HG03439 (cell line): Measurements from ENCODE around the gene ZNF683.
A peak's percentile ranks its signal among the peaks of the same experiment; 100 is the strongest.
"Not testable (repeated sequence)": the region's sequence is repeated elsewhere in the genome, so short reads cannot be mapped to it uniquely, and the experiment has no call there.

Experiments
- ATAC-seq: cut with Tn5 transposase; IDR thresholded peaks from one replicate; pipeline ENCODE4 v1.9.1; 2021; ENCODE audit warnings: mild to moderate bottlenecking, moderate library complexity; ENCODE audit not compliant: unreplicated experiment

The ZNF683 gene

DNA sequence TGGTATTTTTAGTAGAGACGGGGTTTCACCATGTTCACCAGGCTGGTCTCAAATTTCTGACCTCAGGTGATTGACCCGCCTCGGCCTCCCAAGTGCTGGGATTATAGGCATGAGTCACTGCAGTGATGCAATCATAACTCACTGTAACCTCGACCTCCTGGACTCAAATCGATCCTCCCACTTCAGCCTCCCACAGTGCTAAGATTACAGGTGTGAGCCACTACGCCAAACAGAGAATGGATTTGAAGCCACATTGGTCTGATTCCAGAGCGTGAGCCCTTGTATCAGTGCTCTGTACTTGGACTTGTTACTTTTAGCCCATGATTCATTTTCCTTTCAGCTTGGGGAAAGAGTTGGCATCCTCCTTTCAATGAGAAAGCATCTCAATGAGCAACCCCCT lies 14.9 kb upstream of the ZNF683 start:
- no peak for ATAC-seq

DNA sequence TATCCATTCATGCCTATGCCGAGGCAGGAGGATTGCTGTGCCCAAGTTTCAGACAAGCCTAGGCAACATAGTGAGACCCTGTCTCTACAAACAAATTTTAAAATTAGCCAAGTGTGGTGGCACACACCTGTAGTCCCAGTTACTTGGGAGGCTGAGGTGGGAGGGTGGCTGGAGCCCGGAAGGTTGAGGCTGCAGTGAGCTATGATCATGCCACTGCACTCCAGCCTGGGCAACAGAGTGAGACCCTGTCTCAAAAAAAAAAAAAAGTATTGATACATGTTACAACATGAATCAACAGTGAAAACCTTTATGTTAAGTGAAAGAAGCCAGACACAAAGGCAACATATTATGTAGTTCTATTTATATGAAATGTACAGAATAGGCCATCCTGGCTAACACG lies 12.5 kb upstream of the ZNF683 start:
- not testable (repeated sequence) for ATAC-seq

DNA sequence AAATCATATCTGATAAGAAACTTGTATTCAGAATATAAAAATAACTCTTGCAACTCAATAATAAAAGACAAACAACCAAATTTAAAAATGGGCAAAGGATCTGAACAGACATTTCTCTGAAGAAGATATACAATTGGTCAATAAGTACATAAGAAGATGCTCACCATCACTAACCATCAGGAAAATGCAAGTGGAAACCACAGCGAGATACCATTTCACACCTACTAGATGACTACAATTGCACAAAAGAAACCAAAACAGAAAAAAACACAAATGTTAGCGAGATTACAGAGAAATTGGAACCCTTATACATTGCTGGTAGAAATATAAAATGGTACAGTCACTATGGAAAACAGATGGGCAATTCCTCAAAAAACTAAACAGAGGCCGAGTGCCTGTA lies 11.5 kb upstream of the ZNF683 start:
- no peak for ATAC-seq

DNA sequence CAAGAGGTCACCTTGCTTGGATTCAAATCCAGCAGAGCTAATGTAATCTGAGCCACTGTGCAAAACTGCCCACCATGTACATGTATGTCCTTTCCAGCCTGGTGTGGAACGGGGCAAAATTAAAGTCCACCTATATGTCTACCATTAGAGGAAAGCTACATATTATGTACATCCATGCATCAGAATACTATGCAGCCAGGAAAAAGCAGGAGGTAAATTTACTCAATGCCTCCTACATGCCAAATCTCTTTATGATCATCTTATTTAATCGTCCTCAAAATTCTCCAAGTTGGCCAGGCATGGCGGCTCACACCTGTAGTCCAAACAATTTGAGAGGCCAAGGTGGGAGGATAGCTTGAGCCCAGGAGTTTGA lies 6.3 kb upstream of the ZNF683 start:
- no peak for ATAC-seq

DNA sequence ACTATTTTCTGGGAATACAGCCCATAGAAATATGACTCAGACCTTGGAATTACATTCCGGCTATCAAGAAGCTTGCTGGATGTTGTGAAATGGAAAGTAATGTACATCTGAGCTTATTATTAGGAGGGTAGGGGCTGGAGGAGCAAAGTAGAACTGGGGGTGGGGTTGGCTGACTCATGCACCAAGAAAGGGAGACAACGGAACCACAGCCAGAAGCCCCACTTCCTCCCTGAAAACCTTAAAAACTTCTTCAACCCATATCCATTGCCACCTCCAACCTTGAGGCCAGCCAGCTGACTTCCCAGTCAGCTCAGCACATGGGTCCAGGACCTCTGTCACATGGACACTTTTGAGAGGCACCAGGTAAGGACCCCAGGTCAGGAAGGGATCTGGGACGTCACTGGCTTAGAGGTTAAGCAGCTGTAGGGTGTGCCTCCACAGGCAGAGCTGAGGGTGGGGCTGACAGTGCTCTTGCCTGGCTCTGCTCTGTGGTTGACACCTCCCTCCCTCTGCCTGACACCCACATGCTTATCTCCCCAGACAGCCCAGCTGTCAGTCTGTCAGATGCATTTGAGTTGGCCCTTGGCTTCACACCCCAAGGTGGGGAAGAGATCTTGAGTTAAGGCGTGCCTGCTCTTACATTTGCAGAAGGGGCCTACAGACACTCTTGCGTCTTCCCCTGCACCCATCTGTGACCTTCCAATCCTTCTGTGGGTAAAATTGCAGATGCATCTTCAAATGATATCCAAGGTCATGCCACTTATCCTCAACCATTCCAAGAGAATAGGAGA lies 5.7 kb upstream of the ZNF683 start:
- ATAC-seq: peak; percentile 71

DNA sequence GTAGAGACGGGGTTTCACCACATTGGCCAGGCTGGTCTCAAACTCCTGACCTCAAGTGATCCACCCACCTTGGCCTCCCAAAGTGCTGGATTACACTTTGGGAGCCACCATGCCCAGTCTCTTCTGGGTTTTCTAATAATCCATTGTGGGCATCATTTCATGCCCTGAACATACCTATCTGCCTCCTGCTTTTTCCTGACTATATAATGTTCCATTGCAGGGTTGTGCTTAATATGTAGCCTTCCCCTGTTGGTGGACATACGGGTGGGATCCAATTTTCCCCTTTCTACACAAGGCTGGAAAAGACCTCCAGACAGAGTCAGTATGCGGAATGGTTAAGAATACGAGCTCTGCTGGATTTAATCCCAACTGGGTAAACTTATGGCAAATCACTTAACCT lies 3.5 kb upstream of the ZNF683 start:
- no peak for ATAC-seq

DNA sequence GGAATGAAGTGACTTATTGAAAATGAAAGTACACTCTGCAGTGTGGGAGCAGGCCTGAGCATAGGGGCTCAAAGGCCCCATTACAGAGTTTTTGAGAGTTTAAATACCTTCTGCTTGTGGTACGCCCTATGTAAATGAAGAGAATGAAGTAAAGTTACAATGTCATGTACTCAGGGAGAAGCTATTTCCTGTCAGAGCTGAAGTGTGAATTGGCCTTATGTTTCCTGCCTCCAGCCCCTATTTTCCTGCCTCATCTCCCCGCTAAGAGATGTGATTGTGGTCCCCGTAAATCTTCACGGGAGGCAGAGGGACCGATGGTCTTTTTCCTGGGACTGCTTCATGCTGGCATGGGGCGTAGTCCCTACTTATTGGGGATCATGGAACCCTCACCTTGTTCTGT lies 2.5 kb upstream of the ZNF683 start:
- ATAC-seq: no peak

DNA sequence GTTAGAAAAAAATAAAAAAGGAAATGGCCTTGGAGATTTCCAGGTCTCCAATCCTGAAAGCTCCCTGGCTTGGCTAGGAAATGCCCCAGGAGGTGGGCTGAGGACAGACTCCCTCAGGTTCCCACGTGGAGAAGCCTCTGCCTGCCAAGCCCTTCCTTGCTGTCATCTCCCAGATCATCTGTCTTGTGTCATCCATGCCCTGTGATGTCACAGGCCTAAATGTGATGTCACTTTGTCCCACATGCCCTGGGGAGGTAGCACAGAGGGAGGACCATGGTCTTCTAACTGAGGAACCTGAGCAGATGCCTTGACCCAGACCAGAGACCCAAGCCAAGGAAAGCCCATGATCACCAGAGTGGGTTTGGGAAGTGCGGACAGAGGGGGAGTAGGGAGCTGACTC lies 1.8 kb upstream of the ZNF683 start:
- ATAC-seq: not testable (repeated sequence)

DNA sequence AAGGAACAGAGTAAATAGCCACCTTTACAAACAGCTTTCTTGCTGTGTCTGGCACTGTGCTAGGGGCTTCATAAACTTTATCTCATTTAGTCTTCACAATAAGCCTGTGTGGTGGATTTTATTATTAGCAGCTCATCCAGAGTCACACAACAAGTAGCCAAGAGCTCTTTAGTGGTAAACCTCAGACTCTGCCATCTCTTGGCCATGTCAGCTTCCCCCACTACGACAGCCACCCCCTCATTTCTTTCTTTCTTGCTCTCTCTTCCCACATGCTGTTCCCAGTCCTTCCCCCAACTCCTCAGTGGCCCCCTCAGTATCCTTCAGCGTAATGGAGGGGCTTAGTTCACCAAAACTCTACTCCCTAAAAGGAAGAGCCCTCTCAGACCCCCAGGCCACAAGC lies 1.2 kb upstream of the ZNF683 start:
- ATAC-seq: no peak

DNA sequence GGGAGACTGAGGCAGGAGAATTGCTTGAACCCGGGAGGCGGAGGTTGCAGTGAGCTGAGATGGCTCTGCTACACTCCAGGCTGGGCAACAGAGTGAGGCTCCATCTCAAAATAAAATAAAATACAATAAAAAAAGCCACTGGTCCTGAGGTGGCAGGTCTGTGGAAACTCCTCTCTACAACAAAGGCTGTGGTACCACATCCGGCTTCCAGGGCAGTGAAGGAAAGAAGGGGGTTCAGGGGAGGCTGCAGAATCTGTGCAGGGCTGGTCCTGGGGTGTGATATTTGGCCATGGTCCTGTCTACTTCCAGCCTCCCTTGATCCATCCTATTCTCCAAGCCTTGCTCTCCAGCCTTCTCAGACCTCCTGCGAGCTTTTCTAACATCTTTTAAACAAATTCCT lies 731 bp upstream of the ZNF683 start:
- ATAC-seq: no peak

DNA sequence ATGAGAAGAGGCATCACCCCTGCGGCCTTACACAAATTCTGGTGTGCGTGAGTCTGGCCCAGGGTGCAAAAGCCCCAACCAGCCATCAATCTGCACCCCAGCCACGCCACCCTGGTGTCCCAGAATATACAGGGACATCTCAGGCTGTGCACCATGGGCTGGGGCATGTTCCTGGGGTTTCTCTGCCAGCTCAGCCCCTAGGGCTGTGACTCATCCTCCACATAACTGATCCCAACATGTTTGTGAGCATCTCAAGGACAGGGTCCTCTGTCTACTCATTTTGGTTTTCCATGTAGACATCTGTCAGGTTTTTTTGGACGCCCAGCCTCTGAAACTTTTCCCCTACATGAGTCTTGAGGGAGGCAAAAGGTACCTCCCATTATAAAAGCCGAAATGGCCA lies 511 bp downstream of the ZNF683 start:
- ATAC-seq: no peak

DNA sequence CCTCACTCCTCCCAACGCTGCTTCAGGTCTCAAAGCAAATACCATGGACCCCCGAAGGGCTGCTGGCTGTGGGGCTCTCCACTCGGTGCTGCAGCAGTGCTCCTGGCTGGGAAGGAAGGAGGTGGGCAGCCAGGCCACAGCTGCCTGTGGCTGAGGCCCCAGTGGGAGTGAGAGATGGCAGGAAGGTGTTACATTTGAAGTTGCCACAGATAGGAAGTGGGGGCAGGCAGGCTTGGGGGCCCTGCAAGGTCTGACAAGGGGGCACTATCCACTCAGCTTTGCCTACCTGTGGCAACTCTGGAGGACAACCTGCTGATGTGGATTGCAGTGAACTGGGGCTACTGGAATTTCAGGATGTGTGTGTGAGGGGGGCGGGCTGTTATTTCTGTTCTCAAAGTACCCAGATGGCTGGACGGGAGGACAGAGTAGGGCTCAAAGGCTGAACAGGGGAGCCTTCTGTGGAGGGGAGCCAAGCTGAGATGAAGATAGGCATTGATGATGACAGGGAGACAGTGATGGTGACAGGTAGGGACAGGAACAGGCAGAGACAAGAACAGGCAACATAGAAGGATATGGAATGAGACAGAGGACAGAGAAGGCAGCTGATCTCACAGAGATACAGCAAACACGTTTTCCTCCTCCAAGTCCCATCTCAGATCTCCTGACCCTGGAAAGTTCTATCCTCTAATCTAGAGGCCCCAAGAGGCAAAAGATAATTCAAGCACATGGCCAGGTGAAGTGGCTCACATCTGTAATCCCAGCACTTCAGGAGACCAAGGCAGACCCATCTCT lies 1.8 kb downstream of the ZNF683 start:
- ATAC-seq: no peak

DNA sequence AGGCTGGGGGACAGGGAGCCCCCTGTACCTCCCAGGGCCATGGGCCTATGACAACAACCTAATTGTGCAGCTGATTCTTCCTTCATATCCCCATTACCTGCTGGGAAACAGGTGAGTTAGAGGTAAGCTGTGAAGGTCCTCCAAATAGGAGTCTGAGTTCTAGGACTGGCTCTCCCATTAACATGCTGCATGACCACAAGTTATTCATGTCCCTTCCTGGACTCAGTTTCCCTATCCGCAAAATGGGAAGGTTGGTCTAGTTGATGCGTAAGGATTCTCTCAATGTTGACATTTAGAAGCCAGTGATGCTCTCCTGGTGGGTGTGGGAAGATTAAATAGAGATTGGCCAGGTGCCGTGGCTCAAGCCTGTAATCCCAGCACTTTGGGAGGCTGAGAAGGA lies 4.1 kb downstream of the ZNF683 start:
- ATAC-seq: no peak

DNA sequence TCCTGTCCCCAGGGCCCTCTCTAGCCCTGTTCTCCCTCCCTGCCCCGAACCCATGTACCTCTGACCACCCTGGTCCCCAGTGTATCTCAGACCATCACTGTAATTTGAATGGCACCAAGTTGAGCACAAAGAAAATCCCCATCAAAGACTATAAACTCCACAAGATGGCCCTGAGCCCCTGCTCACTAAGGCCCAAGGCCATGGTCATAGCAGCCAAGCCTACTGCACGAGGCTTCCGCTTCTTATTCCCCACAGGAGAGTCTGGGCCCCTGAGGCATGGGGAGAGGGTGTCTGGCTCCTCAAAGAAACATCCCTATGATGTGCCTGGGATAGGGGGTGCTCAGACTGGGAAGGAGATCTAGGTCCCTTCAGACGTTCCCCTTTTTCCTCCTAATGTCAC lies 4.5 kb downstream of the ZNF683 start:
- no peak for ATAC-seq

DNA sequence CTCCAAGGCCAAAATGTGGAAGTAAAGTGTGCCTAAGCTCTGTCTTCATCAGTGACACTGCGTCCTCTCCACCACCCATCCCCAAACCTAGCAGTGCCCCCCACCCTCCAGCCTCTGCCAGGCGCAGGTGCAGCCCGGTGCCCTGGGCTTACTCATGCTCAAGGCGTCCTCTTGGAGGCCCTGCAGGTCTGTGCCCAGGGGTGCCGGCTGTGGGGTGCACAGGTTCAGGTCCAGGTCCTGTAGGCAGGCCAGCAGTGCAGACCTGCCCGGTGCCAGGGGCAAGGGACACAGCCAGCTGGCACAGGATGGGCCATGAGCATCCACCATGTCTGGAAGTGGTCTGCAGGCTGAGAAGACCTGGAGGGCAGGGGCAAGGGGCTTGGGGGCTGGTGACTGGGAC lies 5.1 kb downstream of the ZNF683 start:
- ATAC-seq: no peak

DNA sequence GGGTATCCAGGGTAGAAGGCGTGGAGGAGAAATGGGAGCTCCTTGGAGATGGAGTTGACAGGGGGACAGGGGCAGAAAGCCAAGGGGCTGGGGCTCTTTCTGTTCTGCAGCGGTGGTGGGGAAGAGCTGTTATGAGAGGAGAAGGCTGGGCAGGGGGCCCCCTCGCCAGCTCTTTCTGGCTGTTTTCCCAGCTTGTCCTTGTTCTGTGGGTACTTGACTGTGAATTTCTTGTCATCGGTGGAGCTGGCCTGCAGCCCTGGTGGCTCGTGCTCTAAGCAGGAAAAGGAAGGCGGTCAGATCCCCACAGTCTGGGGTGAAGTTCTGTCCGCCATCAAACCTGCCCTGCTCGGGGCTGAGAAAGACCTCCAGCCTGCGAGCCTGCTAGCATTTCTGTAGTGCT lies 7.6 kb downstream of the ZNF683 start:
- no peak for ATAC-seq

DNA sequence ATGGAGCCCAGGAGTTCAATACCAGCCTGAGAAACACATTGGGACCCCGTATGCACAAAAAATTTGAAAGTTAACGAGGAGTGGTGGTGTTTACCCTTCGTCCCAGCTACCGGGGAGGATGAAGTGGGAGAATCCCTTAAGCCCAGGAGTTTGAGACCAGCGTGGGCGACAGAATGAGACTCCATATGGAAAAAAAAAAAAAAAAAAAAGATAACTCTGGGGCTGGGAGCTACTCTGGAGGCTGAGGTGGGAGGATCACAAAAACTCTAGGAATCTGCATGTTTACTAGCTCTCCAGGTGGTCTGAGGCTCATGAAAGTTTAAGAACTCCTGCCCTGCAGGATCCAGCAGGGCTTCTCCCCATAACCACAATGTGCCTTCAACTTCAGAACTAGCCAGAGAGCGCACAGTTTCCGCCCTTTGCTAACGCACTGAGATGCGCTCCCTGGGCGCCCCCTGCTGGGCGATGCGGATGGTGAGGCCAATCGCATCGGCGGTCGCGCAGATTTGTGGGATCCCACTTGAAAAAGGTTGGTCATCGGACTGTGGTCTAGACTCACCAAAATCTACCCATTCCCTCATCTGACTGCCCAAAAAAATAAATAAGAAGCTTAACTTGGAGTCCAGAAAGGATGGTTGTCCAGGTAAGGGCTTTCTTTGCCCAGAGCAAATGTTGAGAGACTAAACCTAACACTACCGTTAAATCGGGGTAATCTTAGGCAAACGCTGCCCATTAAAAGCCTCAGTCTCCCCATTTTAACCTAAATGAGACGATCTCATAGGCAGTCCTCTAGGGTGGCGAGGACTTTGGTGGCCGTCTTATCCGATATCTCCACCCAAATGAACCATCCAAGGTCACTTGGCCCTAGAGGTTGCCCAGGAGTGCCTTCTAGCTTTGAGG lies 8.8 kb downstream of the ZNF683 start:
- ATAC-seq: no peak

DNA sequence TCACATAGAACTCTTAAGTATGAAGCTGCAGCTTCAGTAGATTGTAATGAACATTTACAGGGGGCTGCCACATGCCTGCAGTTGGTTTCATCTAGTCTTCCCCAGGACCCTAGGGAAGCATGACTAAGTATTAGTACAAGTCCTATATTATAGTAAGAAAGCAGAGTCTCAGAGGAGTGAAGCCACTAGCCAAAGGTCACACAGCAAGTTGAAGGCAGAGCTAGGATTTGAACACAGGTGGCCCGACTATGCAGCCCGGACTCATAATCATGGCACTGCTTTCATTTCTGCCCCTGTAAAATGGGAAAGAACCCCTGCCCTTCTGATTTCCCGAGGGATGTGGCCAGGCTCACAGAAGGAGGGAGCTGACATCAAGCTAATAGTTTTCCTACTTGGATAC lies 10.2 kb downstream of the ZNF683 start:
- ATAC-seq: no peak

DNA sequence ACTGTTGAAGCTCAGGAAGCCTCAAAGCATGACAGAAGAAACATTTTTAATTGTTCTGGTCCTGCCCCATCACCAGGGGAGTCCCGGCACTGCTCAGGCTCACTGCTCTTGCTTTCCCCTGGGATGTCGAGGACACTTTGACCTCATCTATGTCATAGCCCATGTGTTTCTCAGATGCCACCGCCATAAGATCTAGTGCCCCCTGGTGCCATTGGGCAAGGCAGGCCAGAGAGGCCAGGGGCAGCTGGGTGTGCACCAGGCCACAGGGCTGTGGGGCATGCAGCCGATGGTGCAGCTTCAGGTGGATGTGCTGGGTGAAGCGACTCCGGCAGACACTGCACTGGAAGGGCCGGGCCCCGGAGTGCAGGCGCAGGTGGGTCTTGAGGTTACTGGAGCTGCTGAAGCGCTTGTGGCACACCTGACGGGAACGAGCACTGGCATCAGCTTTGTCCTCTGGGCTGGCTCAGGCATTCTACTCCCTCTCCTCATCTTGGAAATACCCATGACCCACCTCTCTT lies 10.9 kb downstream of the ZNF683 start:
- no peak for ATAC-seq

DNA sequence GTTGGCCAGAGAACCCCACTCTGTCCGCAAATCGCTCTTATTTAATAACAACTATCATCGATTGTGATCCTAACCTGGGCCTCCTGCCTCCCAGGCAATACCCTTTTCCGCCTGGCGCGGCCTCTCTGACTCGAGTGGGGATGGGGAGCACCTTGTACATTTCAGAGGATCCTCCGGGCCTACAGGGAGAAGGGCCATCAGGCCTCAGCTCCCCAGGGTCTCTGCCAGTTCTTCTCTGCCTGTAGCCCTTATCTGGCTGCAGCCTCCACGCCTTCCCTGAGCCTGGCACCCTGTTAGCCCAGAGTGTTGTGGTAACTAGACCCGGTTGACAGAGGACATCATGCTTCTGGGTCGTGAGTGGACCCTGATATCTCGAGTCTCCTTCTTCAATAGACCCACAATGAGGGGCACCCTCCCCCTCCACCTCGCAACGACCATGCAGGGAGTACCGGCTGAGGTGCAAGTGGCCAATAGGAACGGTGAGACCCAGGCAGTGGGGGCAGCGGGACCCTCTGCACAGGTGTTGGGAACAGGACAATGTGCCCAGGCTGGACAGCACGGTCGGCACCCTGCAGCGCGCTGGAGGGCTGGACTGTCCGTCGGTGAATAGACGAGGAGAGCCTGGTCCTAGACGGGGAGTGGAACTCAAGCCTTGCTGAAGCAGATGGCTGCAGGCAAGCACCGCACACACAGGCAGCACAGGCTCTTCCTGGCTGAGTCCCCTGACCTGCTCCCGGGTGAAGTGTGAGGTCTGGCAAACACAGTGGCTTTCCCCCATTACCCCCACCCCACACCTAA lies 11.5 kb downstream of the ZNF683 start:
- no peak for ATAC-seq
